HG03378 (cell line): ENCODE data around the gene RPA1.

Experiments used
- ATAC-seq: cut with Tn5 transposase; IDR thresholded peaks from one replicate; pipeline ENCODE4 v1.9.1; 2021; ENCODE audit warnings: mild to moderate bottlenecking, moderate library complexity; ENCODE audit not compliant: unreplicated experiment

Gene RPA1

GRCh38 chr17:1939981-1940809, 110.4 kb downstream of the RPA1 start:
- no peak for ATAC-seq

- ATAC-seq: no peak
Measured at GRCh38 chr17:1940810-1941185, 111.0 kb downstream of the RPA1 start.

GRCh38 chr17:1941272-1942065, 111.7 kb downstream of the RPA1 start:
- no peak for ATAC-seq

GRCh38 chr17:1942066-1942365, 112.2 kb downstream of the RPA1 start:
- ATAC-seq: no peak

GRCh38 chr17:1942666-1943435, 113.0 kb downstream of the RPA1 start:
- no peak for ATAC-seq

- ATAC-seq: no peak
Measured at GRCh38 chr17:1943436-1943831, 113.6 kb downstream of the RPA1 start.

GRCh38 chr17:1945621-1946020, 115.8 kb downstream of the RPA1 start:
- ATAC-seq: no peak

GRCh38 chr17:1946021-1946932, 116.5 kb downstream of the RPA1 start:
- ATAC-seq: no peak

GRCh38 chr17:1947229-1947742, 117.5 kb downstream of the RPA1 start:
- no peak for ATAC-seq

GRCh38 chr17:1947743-1948516, 118.1 kb downstream of the RPA1 start:
- no peak for ATAC-seq

GRCh38 chr17:1948517-1948825, 118.7 kb downstream of the RPA1 start:
- no peak for ATAC-seq
